HL-60 (cell line): ENCODE data around the gene STARD3NL.
"Not testable (repeated sequence)": the region's sequence is repeated elsewhere in the genome, so short reads cannot be mapped to it uniquely, and the experiment has no call there.

Experiments
- DNase-seq, 2 experiments: peaks; one replicate each; pipeline ENCODE4 v3.0.0-alpha.2; 2010 to 2020; ENCODE audit warnings: low read depth in 1 of 2, low spot score in 1 of 2
- H3K27ac ChIP-seq: fragments of 250-450 bp; sonication (Bioruptor Pico); replicated peaks from 2 replicates; pipeline ENCODE4 v1.5.1; 2020; ENCODE audit warnings: mild to moderate bottlenecking, moderate library complexity
- H3K27me3 ChIP-seq: fragments of 250-450 bp; sonication (Bioruptor Pico); 2 replicates; pipeline ENCODE4 v1.5.1; 2021; ENCODE audit warnings: mild to moderate bottlenecking, moderate library complexity; ENCODE audit not compliant: insufficient read depth, poor library complexity, severe bottlenecking
- H3K4me3 ChIP-seq: replicated peaks from 2 replicates; pipeline ENCODE4 v1.5.1; 2011; ENCODE audit warnings: mild to moderate bottlenecking, control low read depth, low read length; ENCODE audit not compliant: insufficient read depth
- GABPA ChIP-seq: IDR thresholded peaks from 2 replicates; pipeline ENCODE4 v1.6.1; 2012; ENCODE audit warnings: low read depth
- POLR2AphosphoS5 ChIP-seq: IDR thresholded peaks from 2 replicates; pipeline ENCODE4 v1.6.1; 2012; ENCODE audit warnings: low read depth
- SPI1 ChIP-seq: IDR thresholded peaks from 2 replicates; pipeline ENCODE4 v1.6.1; 2012; ENCODE audit warnings: low read depth, mild to moderate bottlenecking, borderline replicate concordance
- TF ChIP-seq, protein P1 (sequence below): IDR thresholded peaks from one replicate; pipeline ENCODE4 v1.5.1; 2011; ENCODE audit warnings: low read length, control low read depth, inconsistent platforms; ENCODE audit not compliant: insufficient read depth
- TF ChIP-seq, protein P2 (sequence below): IDR thresholded peaks from 2 replicates; pipeline ENCODE4 v1.6.1; 2012; ENCODE audit warnings: low read depth; ENCODE audit not compliant: insufficient replicate concordance

The STARD3NL gene

DNA sequence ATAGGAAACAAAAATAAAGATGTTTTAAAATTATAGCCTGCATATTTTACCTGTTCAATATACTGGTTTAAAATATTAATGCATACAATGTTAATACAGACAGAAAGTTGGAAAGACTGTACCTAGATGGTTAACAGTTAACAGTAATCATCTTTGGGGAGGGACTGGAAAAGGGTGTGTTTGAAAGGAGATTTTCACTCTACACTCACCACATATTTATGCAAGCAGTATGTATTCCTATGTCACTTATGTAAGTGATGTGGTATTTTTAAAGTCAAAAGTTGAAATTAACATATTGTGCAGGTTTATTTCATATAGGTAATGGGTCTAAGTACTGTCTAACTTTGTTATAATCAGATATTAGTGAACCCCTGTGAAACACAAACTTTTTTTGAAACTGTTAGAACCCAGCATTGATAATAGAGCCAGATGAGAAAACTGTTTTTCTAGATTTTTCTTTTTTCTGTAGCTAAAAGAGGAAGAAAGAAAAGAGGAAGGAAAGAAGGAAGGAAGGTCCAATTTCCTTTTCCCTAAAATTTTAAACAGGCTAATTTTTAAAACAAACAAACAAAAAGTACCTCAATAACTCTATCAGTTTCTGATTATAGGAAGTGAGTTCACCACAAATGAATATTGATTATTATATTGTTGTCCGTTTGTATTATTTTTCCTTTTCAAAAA lies 9.0 kb upstream of the STARD3NL start:
- H3K27me3 ChIP-seq, result no peaks in the 10 kb centered on the region
- no peak for DNase-seq
- H3K4me3 ChIP-seq, result no peak overlapping the region
- TF ChIP-seq, protein P1, sequence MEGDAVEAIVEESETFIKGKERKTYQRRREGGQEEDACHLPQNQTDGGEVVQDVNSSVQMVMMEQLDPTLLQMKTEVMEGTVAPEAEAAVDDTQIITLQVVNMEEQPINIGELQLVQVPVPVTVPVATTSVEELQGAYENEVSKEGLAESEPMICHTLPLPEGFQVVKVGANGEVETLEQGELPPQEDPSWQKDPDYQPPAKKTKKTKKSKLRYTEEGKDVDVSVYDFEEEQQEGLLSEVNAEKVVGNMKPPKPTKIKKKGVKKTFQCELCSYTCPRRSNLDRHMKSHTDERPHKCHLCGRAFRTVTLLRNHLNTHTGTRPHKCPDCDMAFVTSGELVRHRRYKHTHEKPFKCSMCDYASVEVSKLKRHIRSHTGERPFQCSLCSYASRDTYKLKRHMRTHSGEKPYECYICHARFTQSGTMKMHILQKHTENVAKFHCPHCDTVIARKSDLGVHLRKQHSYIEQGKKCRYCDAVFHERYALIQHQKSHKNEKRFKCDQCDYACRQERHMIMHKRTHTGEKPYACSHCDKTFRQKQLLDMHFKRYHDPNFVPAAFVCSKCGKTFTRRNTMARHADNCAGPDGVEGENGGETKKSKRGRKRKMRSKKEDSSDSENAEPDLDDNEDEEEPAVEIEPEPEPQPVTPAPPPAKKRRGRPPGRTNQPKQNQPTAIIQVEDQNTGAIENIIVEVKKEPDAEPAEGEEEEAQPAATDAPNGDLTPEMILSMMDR, result no peak
- TF ChIP-seq GABPA (no peak), POLR2AphosphoS5 (no peak), SPI1 (no peak)
- TF ChIP-seq, protein P2, sequence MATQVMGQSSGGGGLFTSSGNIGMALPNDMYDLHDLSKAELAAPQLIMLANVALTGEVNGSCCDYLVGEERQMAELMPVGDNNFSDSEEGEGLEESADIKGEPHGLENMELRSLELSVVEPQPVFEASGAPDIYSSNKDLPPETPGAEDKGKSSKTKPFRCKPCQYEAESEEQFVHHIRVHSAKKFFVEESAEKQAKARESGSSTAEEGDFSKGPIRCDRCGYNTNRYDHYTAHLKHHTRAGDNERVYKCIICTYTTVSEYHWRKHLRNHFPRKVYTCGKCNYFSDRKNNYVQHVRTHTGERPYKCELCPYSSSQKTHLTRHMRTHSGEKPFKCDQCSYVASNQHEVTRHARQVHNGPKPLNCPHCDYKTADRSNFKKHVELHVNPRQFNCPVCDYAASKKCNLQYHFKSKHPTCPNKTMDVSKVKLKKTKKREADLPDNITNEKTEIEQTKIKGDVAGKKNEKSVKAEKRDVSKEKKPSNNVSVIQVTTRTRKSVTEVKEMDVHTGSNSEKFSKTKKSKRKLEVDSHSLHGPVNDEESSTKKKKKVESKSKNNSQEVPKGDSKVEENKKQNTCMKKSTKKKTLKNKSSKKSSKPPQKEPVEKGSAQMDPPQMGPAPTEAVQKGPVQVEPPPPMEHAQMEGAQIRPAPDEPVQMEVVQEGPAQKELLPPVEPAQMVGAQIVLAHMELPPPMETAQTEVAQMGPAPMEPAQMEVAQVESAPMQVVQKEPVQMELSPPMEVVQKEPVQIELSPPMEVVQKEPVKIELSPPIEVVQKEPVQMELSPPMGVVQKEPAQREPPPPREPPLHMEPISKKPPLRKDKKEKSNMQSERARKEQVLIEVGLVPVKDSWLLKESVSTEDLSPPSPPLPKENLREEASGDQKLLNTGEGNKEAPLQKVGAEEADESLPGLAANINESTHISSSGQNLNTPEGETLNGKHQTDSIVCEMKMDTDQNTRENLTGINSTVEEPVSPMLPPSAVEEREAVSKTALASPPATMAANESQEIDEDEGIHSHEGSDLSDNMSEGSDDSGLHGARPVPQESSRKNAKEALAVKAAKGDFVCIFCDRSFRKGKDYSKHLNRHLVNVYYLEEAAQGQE, result no peak
- H3K27ac ChIP-seq, result peak overlapping the region; percentile 32

DNA sequence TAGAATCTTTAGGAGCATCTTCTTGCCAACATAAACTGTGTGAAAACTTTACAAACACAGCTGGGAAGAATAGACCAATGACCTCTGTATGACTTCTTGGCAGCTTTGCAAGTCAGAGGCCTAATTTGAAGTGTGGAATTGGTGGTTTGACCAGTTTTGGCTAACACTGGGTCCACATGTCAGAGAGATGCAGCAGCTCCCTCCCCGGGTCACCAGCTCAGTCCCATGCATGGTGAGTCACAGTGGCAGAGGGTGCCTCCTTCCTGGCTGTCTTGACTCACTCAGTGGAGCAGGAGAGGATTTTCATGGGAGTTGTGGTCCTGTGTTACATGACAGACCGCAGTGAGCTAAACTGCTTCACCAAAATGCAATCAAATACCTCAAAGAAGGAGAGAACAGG lies 8.2 kb upstream of the STARD3NL start:
- peak overlapping the region; percentile 32 for H3K27ac ChIP-seq
- peak; percentile 47 to 67 for DNase-seq
- no peak overlapping the region for H3K4me3 ChIP-seq
- TF ChIP-seq SPI1, result no peak
- TF ChIP-seq POLR2AphosphoS5, result no peak
- TF ChIP-seq, protein P2, result no peak
- TF ChIP-seq, protein P1, result no peak
- TF ChIP-seq GABPA, result no peak
- no peaks in the 10 kb centered on the region for H3K27me3 ChIP-seq

DNA sequence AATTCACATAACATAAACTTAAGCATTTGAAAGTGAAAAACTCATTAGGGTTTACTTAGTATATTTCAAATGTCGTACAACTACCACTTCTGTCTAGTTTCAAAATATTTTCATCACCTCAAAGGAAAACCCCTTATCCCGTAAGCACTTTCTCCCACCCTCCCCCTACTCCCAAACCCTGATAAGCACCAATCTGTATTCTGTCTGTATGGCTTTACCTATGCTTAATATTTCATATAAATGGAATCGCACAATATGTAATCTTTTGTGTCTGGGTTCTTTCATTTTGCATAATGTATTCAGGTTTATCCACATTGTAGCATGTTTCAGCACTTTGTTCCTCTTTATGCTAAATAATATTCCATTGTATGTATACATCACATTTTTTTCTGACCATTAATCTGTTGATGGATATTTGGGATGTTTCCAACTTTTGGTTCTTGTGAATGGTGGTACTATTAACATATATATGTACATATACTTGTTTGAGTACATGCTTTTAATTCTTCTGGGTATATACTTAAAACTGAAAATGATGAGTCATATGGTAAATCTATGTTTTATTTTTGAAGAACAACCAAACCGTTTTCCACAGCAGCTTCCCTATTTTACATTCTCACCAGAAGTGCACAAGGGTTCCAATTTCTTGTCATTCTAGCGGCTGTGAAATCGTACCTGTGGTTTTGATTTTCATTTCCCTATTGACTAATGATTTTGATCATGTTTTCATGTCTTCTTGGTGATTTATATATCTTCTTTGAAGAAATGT lies 6.2 kb upstream of the STARD3NL start:
- DNase-seq, result peak in 1 of 2 experiments; percentile 49
- H3K27ac ChIP-seq, result peak overlapping the region; percentile 64
- no peaks in the 10 kb centered on the region for H3K27me3 ChIP-seq

DNA sequence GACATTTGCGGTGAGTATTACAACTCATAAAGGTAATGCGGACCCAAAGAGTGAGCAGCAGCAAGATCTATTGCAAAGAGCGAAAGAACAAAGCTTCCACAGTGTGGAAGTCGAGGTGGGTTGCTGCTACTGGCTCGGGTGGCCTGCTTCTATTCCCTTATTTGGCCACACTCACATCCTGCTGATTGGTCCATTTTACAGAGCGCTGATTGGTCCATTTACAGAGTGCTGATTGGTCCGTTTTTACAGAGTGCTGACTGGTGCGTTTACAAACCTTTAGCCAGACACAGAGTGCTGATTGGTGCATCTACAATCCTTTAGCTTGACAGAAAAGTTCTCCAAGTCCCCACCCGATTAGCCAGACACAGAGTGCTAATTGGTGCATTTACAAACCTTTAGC lies 2.5 kb upstream of the STARD3NL start:
- H3K4me3 ChIP-seq, H3K27ac ChIP-seq, DNase-seq, H3K27me3 ChIP-seq: not testable (repeated sequence)

More for the DNA sequence above, 6.2 kb upstream of the STARD3NL start:
- H3K4me3 ChIP-seq, result no peak overlapping the region
- TF ChIP-seq, protein P1, result no peak
- TF ChIP-seq SPI1 (peak; percentile 54; the same call in 1 of the 2 replicates), GABPA (no peak), POLR2AphosphoS5 (no peak)
- TF ChIP-seq, protein P2, result no peak
